CD1c-positive myeloid dendritic cell (primary cell): Measurements from ENCODE around the gene TRHDE.

Experiments used
- DNase-seq: peaks from one replicate; pipeline ENCODE4 v3.0.0-alpha.2; 2016; ENCODE audit errors: extremely low spot score

TRHDE gene

GRCh38 chr12:72272091-72272661 is at the start of gene TRHDE:
Gene TRHDE (plus strand): TSS chr12:72272370. CDS start chr12:72272644, 274 bp downstream.
- peak; percentile 39 for DNase-seq

DNA sequence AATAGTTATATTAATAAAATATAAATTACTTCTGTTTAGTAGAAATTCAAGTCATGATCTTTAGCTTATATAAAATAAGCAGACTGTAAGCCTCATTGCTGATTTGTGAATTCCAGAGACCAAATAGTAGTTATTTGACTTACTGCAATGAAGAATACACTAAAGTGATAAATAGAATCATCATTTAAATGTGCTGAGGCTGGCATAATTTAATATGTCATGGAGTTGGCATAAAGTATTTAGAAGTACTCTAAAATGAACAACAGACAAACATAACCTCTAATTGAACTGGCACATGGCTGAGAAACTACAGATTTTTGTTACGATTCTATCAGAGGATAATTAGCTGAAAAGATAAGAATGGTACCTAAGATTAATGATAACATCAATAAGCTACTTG is 45.7 kb upstream of the TRHDE start:
- DNase-seq, result no peak

DNA sequence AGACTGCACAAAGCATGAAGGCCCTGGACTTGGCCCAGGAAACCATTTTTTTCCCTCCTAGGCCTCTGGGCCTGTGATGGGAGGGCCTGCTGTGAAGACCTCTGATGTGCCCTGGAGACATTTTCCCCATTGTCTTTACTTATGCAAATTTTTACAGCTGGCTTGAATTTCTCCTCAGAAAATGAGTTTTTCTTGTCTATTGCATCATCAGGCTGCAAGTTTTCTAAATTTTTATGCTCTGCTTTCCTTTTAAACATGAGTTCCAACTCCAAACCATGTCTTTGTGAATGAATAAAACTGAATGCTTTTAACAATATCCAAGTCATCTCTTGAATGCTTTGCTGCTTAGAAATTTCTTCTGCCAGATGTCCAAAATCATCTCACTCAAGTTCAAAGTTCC is 43.7 kb upstream of the TRHDE start:
- DNase-seq, result no peak

DNA sequence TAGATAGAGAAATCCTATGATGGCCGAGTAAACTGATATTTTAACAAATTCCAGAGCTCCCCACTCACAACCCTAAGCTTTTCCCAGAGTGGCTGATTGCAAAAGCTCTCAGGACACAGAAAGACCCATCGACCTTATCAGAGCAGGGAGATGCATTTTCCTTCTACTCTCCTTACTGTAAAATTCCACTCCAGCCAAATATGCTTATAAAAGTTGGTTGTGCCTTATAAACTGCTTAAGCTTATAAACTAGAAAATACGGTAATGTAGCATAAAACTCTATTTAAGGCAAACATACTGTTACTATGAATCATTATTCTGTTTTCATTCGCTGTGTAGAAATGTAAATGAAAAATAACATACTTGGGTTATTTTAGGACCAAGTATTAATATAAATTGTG is 41.6 kb upstream of the TRHDE start:
- no peak for DNase-seq

DNA sequence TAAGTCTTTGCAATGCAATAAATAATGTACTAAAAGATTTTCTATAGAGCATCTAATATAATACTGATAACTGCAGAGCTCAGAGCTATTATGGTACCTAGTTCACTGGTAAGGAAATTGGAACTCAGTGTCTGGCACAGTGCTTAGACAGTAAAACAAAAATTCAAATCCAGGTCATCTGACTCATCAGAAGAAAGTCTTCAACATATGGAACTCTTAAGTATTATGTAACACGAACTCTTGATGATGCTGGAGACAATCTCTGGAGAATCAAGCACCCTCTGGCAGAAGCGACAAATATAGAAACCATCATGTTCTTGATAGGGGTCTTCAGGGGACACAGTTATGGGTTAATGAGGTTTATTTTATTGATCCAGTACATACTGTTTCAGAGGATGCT is 37.3 kb upstream of the TRHDE start:
- DNase-seq, result no peak

DNA sequence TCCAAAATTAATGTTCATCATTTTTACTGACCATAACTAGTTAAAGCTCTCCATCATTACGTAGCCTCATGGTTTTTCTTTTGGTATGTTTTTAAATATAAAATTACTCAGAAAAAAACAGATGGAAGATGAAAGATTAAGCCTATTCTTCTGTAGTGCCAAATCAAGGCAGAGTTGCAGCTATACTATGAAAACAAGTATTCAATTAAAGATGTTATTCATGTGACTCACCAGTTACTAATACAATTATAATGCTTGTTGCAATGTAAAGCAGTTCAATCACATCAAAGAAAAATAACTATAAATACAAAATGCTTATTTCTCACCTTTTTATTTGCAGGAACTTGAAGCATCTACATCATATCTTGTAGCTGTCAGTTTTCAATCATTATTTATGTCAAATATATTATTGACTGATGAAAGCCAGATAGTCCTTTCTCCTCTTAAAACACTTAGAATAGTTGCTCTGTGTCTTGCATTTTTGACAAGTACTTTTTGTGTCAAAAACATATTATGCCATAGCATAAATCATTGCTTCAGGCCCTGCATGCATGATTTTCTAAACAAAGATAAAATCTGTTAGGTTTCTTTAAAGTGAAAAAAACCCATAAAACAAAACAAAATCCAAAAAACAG is 36.0 kb upstream of the TRHDE start:
- DNase-seq, result no peak

DNA sequence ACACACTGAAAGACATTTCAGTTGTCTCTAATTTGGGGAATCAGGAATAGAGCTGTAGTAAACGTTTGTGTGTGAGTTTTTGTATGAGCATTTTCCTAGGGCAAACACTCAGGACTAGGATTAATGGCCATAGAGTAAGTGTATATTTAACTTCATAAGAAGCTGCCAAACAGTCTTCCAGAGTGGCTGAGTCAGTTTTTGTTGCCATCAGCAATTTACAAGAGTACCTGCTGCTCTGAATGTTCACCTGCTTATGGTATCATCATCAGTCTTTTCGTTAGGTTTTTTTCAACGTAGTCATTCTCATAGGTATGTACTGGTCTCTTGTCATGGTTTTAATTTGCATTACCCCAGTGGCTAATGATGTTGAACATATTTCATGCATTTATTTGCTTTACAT is 30.6 kb upstream of the TRHDE start:
- DNase-seq, result no peak

DNA sequence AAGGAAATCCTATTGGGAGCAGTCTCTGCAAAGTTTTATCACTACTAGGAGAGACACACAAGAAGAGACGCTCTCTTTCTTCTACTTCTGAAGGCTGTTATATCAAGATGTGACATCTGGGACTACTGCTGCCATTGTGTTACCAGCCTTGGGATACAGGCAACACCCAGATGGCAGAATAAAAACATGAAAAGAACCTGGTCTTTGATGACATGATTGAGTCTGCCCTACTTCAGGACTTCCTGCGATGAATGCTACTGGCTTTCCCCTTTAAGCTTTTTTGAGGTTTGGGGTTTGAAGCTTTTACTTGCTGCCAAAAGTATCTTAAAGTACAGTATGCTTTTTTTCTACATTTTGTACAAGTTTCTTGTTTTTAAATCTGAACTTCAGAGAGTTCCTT is 29.2 kb upstream of the TRHDE start:
- DNase-seq, result no peak

DNA sequence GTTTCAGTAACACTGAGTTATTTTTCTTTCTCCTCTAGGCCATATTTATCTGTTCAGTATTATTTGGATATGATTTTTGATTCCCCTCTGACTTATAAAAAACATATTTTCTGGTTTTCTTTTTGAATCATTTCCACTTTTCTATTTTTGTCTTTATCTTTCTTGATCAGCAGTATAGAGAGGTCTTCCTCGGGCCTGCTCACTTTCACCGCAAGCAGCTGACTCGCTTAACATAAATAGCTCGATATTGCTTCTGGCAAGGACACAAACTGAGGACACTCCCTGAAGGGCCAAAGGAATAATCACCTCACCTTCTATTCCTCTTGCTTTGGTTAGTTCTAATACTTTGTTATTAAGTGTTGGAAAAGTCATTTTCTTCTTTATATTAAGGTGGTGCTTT is 25.8 kb upstream of the TRHDE start:
- DNase-seq, result no peak

- DNase-seq, result no peak
Measured at GRCh38 chr12:72250346-72250745, 21.8 kb upstream of the TRHDE start.

DNA sequence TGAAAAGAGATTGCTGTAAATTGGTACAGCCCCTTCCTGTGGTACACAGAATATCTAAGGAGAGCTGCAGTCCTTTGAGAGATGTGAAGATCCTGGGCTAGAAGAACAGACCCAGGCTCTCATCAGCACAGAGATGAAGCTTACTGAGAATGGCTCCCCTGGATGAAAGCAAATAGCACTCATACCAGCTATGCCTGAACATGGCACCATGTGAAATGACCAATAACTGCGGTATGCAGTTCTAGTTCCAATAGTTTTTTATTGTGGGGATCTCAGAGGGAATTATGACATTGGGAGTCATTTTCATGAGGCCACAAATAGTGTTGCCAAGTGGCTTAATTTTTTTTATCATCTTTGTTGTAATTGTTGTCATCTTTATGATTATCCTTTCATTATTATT is 15.4 kb upstream of the TRHDE start:
- no peak for DNase-seq

- no peak for DNase-seq
Measured at GRCh38 chr12:72261885-72262284, 10.3 kb upstream of the TRHDE start.

DNA sequence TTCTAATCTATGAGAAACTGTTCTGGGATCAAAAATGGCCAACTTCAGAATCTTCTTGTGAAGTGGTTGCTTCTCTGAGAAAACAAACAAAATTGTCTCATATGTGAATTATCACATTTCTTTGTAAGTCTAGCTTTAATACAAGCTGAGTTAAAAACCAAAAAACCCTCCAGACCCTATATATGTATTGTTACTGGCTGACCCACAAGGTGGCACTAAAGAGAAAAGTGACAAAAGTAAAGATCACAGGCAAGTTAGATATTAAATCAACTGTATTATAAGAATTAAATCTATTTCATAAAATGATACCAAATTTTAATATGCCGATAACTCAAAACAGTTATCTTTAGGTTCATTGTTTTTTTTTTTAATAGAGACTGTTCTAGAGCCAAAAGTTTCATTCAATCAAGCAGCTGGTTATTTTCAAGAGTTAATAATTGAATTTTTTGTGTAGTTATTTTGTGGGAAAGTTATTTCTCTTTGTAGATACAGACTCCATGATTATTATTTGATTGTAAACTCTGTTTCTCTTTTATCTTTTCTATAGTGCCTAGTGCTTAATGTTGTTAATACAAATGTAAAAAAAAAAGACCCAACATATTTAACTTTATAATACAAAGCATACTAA is 7.5 kb upstream of the TRHDE start:
- DNase-seq, result no peak

DNA sequence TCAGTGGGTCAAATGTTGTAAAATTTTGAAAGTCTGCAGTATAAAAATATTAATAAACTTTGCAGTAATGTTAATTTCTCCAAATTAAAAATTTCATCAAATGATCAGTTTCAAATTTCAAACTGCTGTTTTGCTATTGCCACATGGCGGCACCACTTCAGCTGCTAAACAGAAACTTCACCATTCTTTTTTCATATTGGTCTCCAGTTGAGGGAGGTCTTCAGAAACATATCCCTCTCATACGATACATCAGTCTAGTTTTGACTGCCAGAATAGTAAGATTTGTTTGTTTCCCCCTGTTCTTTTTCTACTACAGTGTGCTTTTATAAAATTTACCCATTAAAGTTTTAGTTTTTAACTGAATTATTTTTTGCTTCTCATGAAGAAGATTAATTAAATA is 4.2 kb upstream of the TRHDE start:
- DNase-seq, result no peak

GRCh38 chr12:72268386-72268785 is 3.8 kb upstream of the TRHDE start:
- DNase-seq, result no peak

DNA sequence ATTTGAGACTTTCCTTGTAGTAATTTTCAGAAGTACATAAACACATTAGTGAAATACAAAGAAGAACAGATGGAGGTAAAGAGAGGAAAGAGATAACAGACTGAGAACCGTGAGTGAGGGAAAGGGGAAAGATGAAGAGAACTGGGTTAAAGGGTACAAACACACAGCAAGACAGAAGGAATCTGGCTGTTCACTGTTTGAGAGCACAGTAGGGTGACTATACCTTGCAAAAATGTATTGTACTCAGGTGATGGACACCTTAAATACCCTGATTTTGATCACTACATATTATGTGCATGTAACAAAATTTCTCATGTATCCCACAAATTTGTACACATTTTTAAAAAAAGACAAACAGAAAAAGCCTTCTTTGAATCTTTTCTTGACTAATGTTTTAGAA is 2.7 kb upstream of the TRHDE start:
- no peak for DNase-seq

DNA sequence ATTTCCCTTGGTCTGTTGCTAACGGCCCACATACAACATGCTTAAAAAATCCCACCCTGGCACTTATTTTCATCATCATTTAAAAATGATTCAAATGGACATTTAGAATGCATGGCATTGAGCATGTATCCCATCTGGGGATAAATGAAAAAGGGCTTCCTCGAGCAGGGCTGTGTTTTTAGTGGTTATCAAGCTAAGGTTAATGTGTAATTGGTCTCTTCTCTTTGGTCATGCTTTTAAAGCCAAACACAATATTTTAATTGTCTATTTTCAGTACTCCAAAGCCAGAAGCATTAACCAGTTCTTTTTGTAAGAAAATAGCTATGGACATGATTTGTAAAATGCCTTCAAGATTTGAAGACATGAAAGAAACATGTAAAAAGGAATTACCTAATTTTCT is 1.9 kb upstream of the TRHDE start:
- no peak for DNase-seq

DNA sequence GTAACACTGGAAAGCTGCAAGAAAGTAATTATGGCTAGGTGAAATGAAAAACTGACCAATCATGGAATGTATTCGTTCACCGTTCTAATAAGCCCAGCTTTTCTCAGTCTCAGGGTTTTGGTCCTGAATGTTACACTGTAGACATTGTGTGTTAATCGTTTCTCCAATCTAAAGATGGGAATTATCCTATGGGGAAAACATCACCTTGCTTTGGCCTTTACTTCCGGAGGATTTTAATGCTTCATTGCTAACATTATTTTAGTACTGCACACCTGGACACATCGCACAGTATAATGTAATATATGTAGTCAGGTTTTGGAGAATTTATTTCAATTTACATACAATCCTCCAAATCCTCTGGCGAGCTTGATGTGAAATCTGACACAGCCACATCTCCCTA is 1.2 kb upstream of the TRHDE start:
- DNase-seq, result no peak

DNA sequence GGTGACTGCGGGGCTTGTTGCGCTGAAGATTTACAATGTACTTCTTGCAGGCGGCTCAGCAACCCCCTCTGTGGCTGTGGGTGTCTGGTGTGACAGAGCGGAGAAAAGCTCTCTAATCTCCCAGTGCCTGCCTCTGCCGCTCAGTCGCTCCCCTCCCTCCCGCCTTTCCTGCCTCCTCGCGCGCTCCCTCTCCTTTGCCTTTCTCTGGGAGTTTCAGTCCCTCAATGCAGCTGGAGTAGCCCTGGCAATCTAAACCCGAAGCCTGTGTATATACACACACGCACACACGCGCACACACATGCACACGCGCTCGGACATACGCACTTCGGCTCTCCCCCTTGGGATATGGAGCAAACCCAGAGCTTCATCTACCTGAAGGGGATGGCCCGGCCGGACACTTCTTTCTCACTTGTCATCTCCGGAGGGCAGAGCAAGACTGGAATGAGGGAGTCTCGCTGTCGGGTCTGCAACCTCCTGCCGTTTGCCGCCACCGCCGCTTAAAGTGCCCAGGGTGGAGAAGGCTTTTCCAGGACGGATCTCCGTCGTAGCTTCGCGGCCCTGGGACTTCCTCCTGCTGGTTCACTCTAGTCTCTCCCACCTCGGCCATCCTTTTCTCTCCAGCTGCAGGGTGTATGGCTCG is 599 bp upstream of the TRHDE start:
- no peak for DNase-seq

- DNase-seq, result peak; percentile 5
Measured at GRCh38 chr12:72272731-72273498, 745 bp downstream of the TRHDE start.

DNA sequence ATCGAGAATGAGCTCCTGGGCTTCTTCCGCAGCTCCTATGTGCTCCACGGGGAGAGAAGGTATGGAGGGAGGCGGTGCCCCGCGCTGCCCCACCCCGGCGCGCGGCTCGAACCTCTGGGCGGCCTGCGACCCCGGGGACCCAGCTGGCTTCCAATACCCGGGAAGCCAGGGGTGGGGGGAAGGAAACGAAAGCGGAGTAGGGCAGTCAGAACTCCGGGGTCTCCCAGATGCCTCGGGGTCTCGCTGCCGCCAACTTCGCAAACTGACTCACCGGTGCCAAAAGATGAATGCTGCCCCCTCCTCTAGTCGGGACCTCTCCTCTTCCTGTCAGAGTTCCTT is 1.3 kb downstream of the TRHDE start:
- DNase-seq, result no peak

GRCh38 chr12:72273851-72274351 is 1.7 kb downstream of the TRHDE start:
- DNase-seq, result no peak
